Heart left ventricle (tissue), 16 donors: ENCODE measurements around the gene PCMT1. TPM values are rescaled to one million over a fixed set of nuclear protein-coding genes. Genes with fewer than 3 reads are reported as not detected.

Experiments used
- ATAC-seq, 4 donors: fragments of 200-7000 bp; cut with Tn5 transposase; one replicate each; pipeline ENCODE4 v1.9.1; 2020 to 2022; ENCODE audit warnings: moderate library complexity in 4 of 4, mild to moderate bottlenecking in 3 of 4, moderate number of reproducible peaks in 1 of 4
- DNase-seq, 5 donors: peaks; one replicate each; pipeline ENCODE4 v3.0.0-alpha.2; 2020
- H3K27ac ChIP-seq, 12 donors: fragments of 200-600 bp; sonication (generic) in 4 of 12; one replicate each; pipeline versions ENCODE4 v1.5.0 to v1.8.0; 2016 to 2022; ENCODE audit warnings: mild to moderate bottlenecking in 2 of 12
- H3K27me3 ChIP-seq, 9 donors: fragments of 200-600 bp; sonication (generic) in 2 of 9; one replicate each; pipeline versions ENCODE4 v1.5.1 to v1.8.0; 2016 to 2022; ENCODE audit warnings: mild to moderate bottlenecking in 3 of 9
- H3K36me3 ChIP-seq, 9 donors: fragments of 200-600 bp; sonication (generic) in 2 of 9; one replicate each; pipeline versions ENCODE4 v1.5.0 to v1.8.0; 2018 to 2022; ENCODE audit warnings: mild to moderate bottlenecking in 2 of 9
- H3K4me1 ChIP-seq, 12 donors: fragments of 200-600 bp; sonication (generic) in 4 of 12; one replicate each; pipeline versions ENCODE4 v1.5.0 to v1.8.0; 2016 to 2022; ENCODE audit warnings: mild to moderate bottlenecking in 3 of 12
- H3K4me3 ChIP-seq, 12 donors: fragments of 200-600 bp; sonication (generic) in 4 of 12; one replicate each; pipeline versions ENCODE4 v1.5.0 to v1.8.0; 2017 to 2022; ENCODE audit warnings: mild to moderate bottlenecking in 9 of 12, moderate library complexity in 4 of 12
- H3K9me3 ChIP-seq, 12 donors: fragments of 200-600 bp; sonication (generic) in 4 of 12; one replicate each; pipeline versions ENCODE4 v1.5.0 to v1.8.0; 2016 to 2022; ENCODE audit warnings: mild to moderate bottlenecking in 1 of 12
- CTCF ChIP-seq, 12 donors: fragments of 200-600 bp; sonication (generic) in 4 of 12; IDR thresholded peaks; one replicate each; pipeline versions ENCODE4 v1.5.0 to v1.8.0; 2018 to 2022; ENCODE audit warnings: antibody characterized with exemption in 12 of 12, mild to moderate bottlenecking in 5 of 12
- POLR2A ChIP-seq, 2 donors: fragments of 450-650 bp; IDR thresholded peaks; one replicate each; pipeline ENCODE4 v1.6.1; 2017; ENCODE audit warnings: antibody characterized with exemption in 2 of 2, mild to moderate bottlenecking in 2 of 2, moderate library complexity in 2 of 2
- WGBS, 4 donors: extraction: QIAGEN DNeasy Blood & Tissue Kit in 2 of 4; methylation state at CpG; one replicate each; pipeline versions ENCODE4 v1.1.5 to v1.1.7; 2013 to 2018; 5-methylcytosine and 5-hydroxymethylcytosine counted together
- intact Hi-C, 10 donors: fragments of 100-400 bp; cut with DNase I; formaldehyde crosslinking; loops; one replicate each; pipeline versions ENCODE4 v1.11.1 to v1.14.2; 2022
- polyA plus RNA-seq, 2 donors: library from polyadenylated mRNA; stranded (reverse); fragments of 200-250 nt; gene quantifications; one replicate each; pipeline ENCODE4 v1.2.3, GENCODE V29; 2013
- total RNA-seq, 9 donors: library from RNA; depleted of rRNA in 2 of 9; stranded (reverse); fragments of >200 nt in 2 of 9; fragmentation: NEBNext Ultra II Directional in 3 of 9; extraction: Animal tissue kit (Norgen Biotek cat#: 25700) in 3 of 9; gene quantifications; one replicate each; pipeline versions ENCODE4 v1.1.0 to v1.2.4, GENCODE V29; 2016 to 2023
- donor health status: ischemic (EF 13 %, LVEDD 7.1; RV severe dilation, severe dysfunction).
- donor health status: healthy with polysubstance abuse.
- donor health status: DM: no; HTN: yes; CAD: no.
- donor health status: DM: no; HTN: no; CAD: no.
- donor health status: ischemic (EF 25% LVEDD 6.9; RV normal size, moderate dysfunction).
- donor health status: ischemic (EF 25% LVEDD 5.7; RV mildly dilated, moderate dysfunction).
- donor health status: healthy.
- donor health status: DM: yes; HTN: yes; CAD: no.
- donor health status: ischemic (EF 35%, LVEDD 5.7; RV mildly dilated, moderate dysfunction).
- donor health status: nonischemic (EF 11% LVEDD 7.7; RV severe dilation, severe dysfunction).
- donor health status: DM: yes; HTN: yes; CAD: no.
- donor health status: PGD.
- donor health status: ischemic (EF 29% LVEDD 5.4; RV normal size, mild dysfunction).
- donor health status: nonischemic (EF 23%, LVEDD 6.1; RV moderate dilation, normal function).

Gene PCMT1
- total and polyA plus RNA-seq, 11 donors, result 72.2 to 243 (median 164) TPM

- Histone ChIP-seq H3K27me3 (no peaks in the 10 kb centered on the region), H3K4me3 (no peak overlapping the region), H3K9me3 (no peaks in the 10 kb centered on the region), H3K27ac (no peak overlapping the region), H3K4me1 (peaks cover 0 to 8% (median 0%) of the 10 kb centered on the region in 12 donors), H3K36me3 (peaks cover 0 to 63% (median 10%) of the 10 kb centered on the region in 9 donors)
- ATAC-seq, result no peak
- WGBS, 4 donors, result 81 to 86% (median 85%) methylated on average over 4 of the region's 4 CpGs
- no peak for TF ChIP-seq POLR2A (IDR thresholded peaks at IDR 0.05)
- intact Hi-C loops, result no loop called here
- DNase-seq, result no peak
Observed at GRCh38 chr6:149823013-149823412, 73.5 kb downstream of the PCMT1 start.

GRCh38 chr6:149825292-149825691 lies 75.8 kb downstream of the PCMT1 start:
- 56 to 67% (median 59%) methylated on average over 4 of the region's 4 CpGs for WGBS, 4 donors

DNA sequence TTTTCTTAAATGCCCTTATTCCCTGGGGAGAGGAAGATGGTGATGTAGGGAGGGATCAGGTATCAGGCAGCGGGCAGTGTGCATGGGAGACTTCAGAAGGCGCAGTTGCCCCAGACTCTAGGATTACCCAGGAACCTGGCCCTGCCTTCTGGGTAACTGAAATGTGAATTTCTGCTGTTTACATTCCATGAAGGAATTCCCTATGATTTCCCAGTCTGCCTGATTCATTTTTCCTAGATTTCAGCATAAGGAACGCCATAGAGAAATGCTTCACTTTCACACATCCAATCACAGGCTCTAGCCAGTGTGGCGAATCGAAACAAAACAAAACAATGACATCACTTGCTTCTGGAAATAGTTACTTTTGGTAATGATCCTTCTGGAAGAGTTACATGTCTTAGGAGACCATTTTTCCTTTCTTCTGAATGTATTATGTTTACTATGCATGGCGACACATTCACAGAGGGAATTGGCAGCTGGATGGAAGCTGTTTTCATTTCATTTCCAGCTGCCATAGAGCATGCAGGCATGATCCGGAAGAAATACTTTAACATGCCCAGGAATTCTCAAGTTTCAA lies 81.3 kb downstream of the PCMT1 start:
- Histone ChIP-seq H3K9me3 (peaks cover 0 to 3% (median 0%) of the 10 kb centered on the region in 12 donors), H3K4me3 (peak overlapping the region in 3 of 12 donors; percentile 6 to 22 (median 12)), H3K36me3 (peaks cover 0 to 53% (median 4%) of the 10 kb centered on the region in 9 donors), H3K27ac (no peak overlapping the region), H3K4me1 (no peaks in the 10 kb centered on the region), H3K27me3 (no peaks in the 10 kb centered on the region)
- DNase-seq (no peak), ATAC-seq (no peak)
- WGBS, 4 donors, result 76 to 85% (median 81%) methylated on average over 7 of the region's 7 CpGs
- intact Hi-C loops, result loop anchor here in 7 of 10 donors (5.0 to 10.0 kb wide), 4 partner anchors 36 to 194 kb away; partner anchors contain the start of gene RAET1L (in 1 of the 7)
- no peak for TF ChIP-seq CTCF (IDR thresholded peaks at IDR 0.05)

More at GRCh38 chr6:149825292-149825691, 75.8 kb downstream of the PCMT1 start:
- Histone ChIP-seq H3K9me3 (no peaks in the 10 kb centered on the region), H3K27me3 (no peaks in the 10 kb centered on the region), H3K4me1 (peaks cover 0 to 8% (median 0%) of the 10 kb centered on the region in 12 donors), H3K36me3 (peaks cover 0 to 71% (median 10%) of the 10 kb centered on the region in 9 donors), H3K27ac (no peak overlapping the region), H3K4me3 (no peak overlapping the region)
- no peak for ATAC-seq
- intact Hi-C loops, result no loop called here
- TF ChIP-seq POLR2A (IDR thresholded peaks at IDR 0.05) (no peak), CTCF (IDR thresholded peaks at IDR 0.05) (no peak)
- no peak for DNase-seq

DNA sequence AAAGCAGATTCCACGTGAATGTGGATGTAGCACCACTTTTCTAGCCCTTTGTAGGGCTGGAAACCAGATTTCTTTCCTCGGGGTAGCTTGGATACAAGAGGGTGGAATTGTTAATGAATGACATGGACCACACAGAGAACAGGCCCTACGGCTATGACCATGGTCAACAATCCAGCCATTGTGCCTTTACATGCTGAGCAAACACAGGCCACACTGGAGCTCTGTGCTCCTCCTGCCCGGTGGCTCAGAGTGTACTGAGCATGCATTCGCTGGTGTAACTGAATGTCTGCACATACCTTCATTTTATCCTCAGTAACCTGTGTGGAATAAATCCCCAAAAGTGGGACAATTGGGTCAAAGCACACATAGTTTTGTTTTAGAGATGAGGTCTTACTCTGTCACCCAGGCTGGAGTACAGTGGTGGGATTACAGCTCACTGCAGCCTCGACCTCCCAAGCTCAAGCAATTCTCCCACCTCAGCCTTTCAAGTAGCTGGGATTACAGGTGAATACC lies 81.8 kb downstream of the PCMT1 start:
- Histone ChIP-seq H3K4me1 (no peaks in the 10 kb centered on the region), H3K27me3 (no peaks in the 10 kb centered on the region), H3K36me3 (peaks cover 0 to 54% (median 0%) of the 10 kb centered on the region in 9 donors), H3K27ac (no peak overlapping the region), H3K9me3 (peaks cover 0 to 3% (median 0%) of the 10 kb centered on the region in 12 donors), H3K4me3 (peak overlapping the region in 1 of 12 donors; percentile 22)
- TF ChIP-seq POLR2A (IDR thresholded peaks at IDR 0.05) (no peak), CTCF (IDR thresholded peaks at IDR 0.05) (no peak)
- DNase-seq, result no peak
- intact Hi-C loops, result loop anchor here in 7 of 10 donors (5.0 to 10.0 kb wide), 4 partner anchors 36 to 193 kb away; partner anchors contain the start of gene RAET1L (in 1 of the 7)
- 86 to 90% (median 88%) methylated on average over 6 of the region's 6 CpGs for WGBS, 4 donors
- no peak for ATAC-seq
